ENCODE measurements around the gene LRRC55.

- TF ChIP-seq POLR2A (IDR thresholded peaks at IDR 0.05): no peak
- TF ChIP-seq EP300 (IDR thresholded peaks at IDR 0.05): no peak
- TF ChIP-seq, protein P1, sequence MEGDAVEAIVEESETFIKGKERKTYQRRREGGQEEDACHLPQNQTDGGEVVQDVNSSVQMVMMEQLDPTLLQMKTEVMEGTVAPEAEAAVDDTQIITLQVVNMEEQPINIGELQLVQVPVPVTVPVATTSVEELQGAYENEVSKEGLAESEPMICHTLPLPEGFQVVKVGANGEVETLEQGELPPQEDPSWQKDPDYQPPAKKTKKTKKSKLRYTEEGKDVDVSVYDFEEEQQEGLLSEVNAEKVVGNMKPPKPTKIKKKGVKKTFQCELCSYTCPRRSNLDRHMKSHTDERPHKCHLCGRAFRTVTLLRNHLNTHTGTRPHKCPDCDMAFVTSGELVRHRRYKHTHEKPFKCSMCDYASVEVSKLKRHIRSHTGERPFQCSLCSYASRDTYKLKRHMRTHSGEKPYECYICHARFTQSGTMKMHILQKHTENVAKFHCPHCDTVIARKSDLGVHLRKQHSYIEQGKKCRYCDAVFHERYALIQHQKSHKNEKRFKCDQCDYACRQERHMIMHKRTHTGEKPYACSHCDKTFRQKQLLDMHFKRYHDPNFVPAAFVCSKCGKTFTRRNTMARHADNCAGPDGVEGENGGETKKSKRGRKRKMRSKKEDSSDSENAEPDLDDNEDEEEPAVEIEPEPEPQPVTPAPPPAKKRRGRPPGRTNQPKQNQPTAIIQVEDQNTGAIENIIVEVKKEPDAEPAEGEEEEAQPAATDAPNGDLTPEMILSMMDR (IDR thresholded peaks at IDR 0.05): no peak
- TF ChIP-seq POLR2AphosphoS5 (IDR thresholded peaks at IDR 0.05): no peak
Observed at GRCh38 chr11:57237204-57237681, 55.5 kb downstream of the LRRC55 start, which contains the start of gene APLNR.

All from upper lobe of left lung (tissue), 4 donors.